NOMO-1 treated with dmso at 0.1 percent for 144 hours (cell line): Measurements from ENCODE around the gene LMO1.

Source experiments
- DNase-seq: peaks from one replicate; lab custom pipeline; 2025; ENCODE audit not compliant: unreplicated experiment; lab: John Stamatoyannopoulos, UW

LMO1 gene

DNA sequence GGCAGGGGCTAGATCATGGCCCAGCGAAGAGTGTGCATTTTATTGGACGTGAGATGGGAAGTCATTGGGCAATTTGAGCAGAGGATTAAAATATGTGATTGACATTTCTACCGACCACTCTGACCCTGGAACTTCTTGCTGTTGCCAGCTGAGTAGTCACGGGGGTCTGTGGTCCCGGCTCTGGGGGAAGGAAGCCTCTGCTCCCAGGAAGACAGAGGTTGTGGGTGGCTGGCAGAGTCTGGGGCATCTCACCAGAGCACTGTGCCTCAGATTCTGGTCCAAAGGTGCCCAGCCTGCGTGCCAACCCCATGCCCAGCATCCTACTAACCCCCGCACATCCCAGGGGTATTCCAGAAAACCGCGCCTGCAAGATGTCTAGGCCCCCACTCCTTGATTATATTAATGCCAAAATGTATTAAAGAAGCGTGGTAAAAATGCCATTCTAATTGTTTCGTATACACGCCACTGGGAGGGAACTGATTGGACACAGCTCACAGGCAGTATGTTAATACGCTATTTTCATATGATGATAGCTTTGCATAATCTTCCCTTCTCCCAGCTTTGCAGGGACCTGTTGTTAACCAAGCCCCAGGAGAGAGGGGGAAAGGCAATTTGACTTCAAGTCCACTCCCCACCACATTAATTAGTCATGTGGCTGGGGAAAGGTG lies 25.3 kb upstream of the LMO1 start:
- DNase-seq, result no peak

DNA sequence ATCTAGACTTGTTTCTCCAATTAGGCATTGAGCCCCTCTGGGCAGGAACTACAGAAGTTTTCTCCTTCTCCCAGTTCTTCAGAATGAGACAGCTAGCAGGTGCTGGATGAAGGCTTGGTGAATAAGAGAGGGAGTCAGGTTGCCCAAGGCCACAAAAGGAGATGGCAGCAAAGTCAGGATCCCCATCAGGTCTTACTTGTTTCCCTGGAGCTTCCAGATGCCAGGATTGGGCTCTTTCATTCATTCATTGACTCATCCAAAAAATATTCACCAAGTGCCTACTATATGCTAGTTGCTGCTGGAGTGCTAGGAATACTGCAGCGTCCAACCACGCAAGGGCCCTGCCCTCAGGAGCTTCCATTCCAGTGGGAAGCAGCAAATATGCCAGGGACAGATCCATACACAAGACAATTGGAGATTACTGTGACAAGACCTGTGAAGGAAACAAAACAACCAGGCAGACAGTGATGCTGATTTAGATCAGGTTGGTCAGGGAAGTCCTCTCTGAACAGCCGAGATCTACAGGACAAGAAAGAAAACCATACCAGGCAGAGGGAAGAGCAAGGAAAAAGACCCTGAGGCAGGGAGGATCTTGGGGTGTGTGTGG lies 24.6 kb upstream of the LMO1 start:
- no peak for DNase-seq

DNA sequence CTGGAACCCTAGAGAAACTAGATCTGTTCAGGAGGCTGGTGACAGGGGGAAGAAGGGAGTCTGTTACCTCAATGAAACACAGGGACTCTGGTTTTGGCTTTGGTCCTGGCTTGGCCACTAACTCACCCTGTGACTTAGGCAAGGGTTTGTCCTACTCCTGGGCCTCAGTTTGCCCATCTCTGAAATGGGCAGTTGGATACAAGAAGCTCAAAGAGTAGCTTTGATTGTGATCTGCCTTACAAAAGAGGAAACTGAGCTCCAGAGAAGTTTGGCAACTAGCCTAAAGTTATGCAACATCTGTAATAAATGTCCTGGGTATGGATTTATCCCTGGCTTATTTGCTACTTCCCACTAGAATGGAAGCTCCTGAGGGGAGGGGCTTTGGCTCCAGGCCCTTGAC lies 24.0 kb upstream of the LMO1 start:
- no peak for DNase-seq

DNA sequence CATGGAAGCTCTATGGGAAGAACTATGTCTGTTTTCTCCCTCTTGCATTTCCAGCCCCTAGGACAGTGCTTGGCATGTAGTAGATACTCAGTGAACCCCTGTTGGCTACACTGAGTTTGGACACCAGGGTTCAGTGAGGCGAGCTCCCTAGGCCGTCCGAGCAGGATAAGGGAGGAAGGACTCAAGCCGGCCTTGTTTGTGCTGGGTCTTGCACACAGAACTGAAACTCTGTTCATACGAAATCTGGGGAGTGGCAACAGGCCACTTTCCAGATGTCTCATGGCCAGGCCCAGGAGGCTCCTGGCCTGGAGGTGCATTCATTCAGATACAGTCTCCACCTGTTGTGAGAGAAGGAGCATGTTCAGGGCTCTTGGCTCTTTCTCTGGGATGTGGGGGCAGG lies 23.6 kb upstream of the LMO1 start:
- no peak for DNase-seq

DNA sequence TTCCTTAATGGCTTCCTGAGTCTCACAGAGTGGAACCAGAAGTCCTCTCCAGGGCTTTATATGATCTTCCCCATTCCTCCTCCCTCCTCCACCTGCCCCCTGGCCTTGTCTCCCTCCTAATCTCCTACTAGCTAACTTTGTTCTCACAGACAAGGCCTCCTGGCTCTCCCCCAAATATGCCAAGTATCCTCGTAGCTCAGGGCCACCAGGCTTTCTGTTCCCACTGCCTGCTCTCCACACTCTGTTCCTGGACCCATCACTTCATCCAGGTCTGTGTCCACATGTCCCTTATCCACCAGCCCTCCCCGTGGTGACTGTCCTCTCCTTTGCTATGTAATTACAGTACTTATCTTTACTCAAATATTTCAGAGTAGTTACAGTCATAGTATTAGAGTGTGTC lies 23.2 kb upstream of the LMO1 start:
- DNase-seq, result no peak

DNA sequence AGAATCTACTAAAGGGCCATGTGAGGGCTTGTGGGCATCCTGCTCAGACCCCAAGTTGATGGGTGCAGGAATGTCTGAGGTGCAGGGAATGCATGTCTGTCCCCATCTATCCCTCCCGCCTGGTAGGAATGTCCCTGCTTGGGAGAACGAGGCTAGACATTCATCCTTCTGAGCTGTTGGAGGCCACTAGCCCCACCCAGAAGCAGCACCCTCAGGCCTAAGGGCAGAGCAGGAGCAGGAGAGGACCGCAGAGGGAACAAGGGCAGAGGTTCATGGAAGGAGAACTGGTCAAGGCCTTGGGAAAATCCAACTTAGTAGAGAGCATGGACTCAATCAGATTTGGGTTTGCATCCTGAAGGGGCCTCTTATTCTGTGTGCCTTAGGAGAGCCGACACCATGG lies 22.1 kb upstream of the LMO1 start:
- DNase-seq, result no peak

DNA sequence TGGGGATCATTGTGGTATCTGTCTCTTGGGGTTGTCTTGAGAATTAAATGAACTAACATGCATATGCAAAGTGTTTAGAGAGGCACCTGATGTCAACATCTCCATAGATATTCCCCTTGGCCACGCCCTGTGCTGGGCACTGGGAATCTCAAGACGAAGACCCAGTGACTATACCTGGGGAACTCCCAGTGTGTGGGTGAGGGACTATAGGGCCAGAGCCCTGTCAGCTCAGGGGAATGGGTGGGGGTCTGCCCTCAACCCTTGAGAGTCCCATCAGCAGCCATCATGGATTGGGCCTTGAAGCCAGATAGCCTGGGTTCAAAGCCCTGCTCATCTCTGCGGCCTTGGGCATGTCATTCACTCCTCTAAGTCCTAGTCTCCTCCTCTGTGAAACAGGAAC lies 21.6 kb upstream of the LMO1 start:
- DNase-seq, result no peak

DNA sequence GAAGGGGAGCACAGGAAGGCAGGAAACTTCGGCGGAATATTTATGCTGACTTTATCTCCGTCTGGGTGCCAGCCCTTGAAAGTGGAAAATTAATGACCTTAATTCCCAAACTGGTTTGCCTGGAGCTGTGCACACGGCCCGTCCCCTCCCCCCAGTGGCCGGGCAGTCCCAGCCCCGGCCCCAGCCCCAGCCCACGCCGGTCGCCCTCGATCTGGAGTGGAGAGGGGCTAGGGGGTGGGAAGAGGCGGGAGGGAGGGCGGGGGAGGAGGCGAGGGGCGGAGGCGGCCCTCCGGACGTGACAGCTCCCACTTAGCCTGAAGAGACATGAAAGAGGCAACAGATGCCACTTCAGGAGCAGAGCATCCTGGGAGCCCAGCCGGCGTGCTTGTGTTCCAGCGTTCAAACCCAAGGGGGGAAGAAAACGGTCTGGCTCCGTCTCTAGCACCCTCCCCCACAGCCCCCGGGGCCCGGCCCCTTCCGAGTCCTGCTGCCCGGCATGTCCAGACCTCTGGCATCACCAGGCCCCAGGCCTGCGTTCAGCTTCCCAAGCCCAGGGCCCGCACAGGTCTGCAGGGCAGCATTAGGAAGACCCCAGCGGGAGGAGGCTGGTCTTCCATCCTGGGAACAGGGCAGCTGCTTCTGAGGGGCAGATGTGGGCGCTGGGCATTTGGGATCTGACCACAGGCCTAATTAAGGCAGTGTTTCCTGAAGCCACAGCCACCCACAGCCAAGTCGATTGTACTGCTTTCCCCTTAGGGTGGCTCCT lies 20.0 kb upstream of the LMO1 start:
- DNase-seq, result no peak

DNA sequence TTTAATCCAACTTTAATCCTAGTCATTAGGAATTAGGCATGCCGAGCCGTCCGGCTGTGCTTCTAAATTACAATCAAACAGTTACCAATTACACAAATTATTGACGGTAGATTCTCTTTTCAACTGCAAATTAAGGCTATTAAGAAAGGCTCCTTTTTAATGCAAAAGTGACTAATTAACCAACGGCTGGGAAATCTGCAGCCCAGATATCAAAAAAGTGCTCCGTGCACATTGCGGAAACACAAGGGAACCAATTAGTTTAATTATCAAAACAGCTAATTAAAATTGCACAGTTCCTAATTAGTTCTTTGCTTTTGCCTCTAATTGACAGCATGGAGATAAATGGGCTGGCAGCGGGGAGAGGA lies 19.4 kb upstream of the LMO1 start:
- DNase-seq, result no peak

DNA sequence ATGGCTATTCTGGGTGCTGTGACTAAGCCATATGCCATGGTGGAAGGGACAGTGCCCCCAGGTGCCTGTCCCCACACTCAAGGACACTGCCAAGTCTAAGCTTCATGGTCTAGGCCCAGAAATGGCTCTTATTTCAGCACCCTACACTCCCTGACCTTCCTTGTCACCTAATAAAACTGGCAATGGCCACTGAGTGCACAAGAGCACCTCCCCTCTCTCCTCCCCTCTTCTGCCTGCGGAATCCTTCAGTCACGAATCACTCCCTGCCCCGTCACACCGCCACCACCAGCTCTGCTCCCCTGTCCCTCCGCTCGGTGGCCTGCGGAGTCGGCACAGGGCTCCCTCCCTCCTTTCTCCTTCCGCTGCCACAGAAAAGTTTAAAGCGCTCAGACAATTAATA lies 19.0 kb upstream of the LMO1 start:
- no peak for DNase-seq

DNA sequence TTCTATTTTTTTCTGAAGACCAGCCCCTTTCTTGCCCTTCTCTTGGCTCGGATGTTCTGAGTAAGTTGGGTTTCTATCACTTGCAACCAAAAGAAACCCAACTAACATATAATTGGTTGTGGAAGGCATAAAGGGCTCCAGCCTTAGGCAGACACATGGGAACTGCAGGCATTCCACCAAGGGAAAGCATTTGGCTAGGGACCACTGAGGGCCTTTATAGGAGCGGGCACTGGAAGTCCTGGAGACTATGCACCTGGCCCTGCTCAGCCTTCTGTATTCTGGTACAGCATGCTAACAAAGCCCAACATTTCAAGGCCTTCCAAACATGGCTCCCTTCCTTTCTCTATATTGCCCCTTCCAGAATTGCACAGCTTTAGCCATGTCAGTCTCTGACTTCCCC lies 17.6 kb upstream of the LMO1 start:
- no peak for DNase-seq

DNA sequence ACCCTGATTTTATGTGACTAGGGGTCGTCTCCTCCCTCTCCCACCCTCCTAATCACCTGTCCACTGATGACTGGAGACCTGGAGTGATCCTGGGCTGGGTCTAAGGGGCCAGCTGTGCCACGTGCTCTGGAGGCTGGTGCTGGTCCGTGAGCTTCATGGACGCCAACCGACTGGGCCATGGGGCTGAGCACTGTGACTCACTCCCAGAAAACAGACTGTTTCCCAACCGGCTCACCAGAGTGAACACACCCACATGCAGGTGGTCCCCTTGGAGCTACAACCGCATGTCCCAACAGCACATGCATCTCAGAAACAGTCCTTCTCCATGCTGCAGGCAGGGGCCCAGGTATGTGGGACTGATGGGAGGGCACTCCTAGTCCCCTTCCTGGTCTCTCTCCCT lies 14.0 kb upstream of the LMO1 start:
- DNase-seq, result no peak

DNA sequence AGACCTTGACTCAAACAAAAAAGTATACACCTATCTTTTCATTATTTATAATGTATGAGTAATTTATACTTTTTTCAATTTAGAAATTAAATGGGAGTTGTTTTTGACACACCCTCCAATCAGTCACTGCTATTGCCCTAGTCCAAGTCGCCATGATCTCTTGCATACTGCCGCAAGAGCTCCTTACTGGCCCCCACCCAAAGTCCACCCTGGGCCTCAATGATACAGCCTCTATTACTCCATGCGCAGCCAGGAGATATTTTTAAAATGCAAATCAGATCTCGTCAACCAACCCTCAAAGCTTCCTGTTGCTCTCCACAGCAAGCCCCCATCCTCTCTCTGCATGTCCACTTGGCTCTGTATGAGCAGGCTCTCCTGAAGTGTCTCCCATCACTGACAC lies 12.8 kb upstream of the LMO1 start:
- DNase-seq, result no peak

DNA sequence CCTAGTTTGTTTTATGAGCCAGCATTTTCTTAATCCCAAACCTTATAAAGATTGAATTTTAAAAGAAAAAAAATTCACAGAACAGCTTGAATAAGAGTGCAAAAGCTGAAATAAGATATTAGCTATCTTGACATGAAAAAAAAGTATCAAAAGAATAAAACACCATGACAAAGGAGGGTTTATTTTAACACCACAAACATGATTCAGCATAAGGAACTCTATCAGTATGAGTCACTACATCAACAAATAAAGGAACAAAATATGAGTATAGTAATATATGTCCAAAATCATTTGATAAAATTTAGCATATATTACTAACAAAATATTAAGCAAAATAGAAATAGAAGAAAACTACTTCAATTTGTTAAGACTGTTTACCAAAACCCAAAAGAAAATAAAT lies 9.6 kb upstream of the LMO1 start:
- DNase-seq, result no peak

DNA sequence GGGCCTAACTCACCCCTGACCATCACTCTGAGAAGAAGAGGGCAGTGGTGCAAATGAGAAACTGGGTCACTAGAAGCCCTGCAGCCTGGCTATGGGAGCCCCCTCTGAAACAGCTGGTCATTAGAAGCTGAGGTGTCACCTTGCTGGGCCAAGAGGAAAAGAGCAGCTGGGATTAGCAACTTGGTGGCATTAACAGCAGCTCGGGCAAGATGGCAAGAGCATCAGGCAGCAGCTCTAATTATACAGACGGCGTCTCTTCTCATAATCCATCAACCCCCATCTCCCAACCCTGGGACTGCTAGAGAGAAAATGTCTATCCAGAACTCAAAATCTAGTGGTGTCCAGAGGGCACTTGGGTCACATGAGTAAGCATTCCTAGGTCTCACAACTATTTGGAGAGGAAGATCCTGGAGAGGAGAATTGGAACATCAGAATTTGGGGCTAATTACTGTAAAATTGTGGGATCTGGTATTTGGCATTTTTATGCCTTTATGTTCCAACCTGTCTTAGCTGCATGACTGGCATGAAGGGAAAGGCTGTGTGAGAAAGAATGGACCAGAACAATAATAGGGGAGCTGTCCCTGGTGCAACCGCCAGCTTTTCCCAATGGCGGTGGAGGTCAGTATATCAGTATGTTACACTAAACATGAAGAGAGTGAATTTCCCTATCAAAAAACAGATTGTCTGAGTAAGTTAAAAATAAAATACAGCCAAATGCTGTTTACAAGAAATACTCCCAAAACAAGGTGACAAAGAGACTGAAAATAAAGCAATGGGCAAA lies 7.6 kb upstream of the LMO1 start:
- DNase-seq, result no peak

DNA sequence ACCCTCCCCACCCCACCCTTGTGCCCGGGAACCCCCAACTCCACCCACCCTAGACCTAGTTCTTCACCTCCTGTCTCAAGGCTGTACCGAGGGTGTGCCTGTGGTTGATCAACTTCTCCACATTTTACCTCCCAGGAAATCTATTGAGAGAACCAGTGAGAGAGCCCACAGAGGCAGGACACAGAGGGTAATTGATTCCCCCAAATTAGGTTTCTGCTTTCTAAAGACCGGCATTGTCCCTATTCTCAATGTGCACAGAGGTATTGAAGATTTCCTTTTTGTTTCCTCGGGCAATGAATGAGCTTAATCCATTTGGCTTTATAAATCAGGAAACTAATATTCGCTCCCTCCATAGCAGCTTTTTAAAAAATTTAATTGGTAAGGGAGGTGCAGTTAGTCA lies 6.0 kb upstream of the LMO1 start:
- no peak for DNase-seq

DNA sequence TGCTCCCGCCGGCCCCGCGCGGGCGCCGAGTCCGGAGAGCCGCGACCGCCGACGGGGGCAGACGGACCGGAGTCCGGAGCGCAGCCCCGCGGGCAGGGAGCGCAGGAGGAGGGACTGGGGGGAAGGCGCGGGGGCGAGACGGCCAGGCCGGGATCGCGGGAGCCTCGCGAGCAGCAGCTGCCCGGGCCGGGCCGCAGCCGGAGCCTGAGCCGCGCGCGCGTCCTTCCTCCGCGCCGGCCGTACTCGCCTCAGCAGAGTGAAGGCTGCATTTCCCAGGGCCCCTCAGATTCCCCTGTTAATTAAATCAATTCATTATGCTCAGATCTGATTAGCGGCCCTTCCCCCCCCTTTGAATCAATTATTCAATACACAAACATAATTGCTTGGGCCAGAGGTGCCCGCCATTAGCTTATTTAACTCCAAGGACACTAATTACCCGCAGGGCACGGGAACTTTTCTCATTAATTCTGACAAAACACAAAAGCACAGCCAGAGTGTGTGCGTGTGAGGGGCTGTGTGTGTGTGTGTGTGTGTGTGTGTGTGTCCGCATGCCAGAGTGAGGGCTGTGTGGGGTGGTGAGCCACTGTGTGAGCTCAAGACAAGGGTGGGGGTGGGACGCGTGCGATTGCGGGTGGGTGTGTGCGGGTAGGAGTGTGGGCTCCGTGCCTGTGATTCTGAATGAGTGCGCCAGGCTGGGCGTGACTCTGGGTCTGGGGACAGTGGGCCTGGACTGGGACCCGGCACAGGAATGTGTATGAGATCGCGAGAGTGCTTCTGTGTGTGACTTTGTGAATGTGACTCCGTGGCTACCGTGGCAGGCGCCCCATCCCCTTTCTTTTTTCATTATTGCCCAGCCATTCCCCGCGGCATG lies 5.1 kb upstream of the LMO1 start:
- DNase-seq, result no peak

DNA sequence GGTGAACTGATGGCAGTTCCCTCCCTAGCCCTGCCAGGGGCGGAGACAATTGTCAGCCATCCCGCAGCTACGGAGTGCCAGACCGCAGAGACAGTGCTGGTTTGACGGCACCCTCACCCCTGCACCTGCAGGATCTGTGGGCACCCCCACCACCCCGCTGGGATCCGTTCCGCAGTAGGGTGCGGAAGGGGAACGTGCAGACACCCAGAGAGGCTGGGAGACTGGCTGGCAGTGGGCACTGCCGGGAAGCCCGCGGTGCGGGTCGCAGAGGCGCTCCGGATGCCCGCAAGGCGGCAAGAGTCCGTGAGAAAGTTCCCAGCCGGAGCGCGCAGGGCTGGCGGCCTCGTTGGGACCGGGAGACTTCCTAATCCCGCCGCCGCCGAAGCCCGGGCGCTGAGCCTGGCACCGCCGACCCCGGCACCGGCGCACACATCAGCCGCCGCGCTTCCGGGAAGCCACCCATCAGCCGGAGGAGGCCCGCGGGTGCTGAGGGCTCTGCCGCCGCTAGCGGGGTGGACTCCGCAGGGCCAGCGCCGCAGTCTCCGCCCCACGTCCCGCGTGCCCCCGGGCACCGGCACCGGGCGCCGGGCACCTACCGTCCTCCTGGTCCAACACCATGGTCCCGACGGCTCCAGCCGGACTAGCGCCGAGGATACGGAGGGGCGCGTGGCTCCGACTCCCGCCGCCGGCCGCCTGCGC lies 4.3 kb upstream of the LMO1 start:
- DNase-seq, result no peak

DNA sequence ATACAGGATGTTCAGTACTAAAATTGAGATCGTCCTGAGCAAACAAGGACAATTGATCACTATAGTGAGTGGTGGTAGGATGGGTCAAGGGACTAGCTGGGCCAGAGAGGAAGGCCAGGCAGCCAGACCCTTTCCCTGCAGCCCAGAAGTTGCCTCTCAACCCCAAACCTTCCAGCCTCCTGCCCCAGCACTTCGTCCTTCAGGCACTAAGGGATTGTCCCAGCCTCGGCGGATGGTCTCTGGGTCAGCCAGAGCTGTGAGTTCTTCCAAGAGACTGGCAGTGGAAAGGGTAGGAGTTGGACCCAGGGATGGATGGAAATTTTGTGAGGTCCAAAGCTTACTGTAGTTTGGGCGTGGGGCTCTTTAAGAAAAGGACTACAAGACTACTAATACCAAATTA lies 3.6 kb upstream of the LMO1 start:
- DNase-seq, result no peak
